Upper lobe of right lung (tissue), 1 donor: Measurements from ENCODE around the gene FHAD1. TPM values are rescaled to one million over a fixed set of nuclear protein-coding genes. Genes with fewer than 3 reads are reported as not detected.
A peak's percentile ranks its signal among the peaks of the same experiment; 100 is the strongest.

Source experiments
- ATAC-seq: fragments of 200-7000 bp; cut with Tn5 transposase; one replicate; pipeline ENCODE4 v1.9.1; 2020; ENCODE audit warnings: mild to moderate bottlenecking, moderate library complexity
- DNase-seq: peaks from one replicate; pipeline ENCODE4 v3.0.0-alpha.2; 2020
- H3K27ac ChIP-seq: fragments of 200-600 bp; one replicate; pipeline ENCODE4 v1.8.0; 2022
- H3K27me3 ChIP-seq: fragments of 200-600 bp; one replicate; pipeline ENCODE4 v1.8.0; 2022; ENCODE audit warnings: mild to moderate bottlenecking
- H3K36me3 ChIP-seq: fragments of 200-600 bp; one replicate; pipeline ENCODE4 v1.8.0; 2022
- H3K4me1 ChIP-seq: fragments of 200-600 bp; one replicate; pipeline ENCODE4 v1.8.0; 2022
- H3K4me3 ChIP-seq: fragments of 200-600 bp; one replicate; pipeline ENCODE4 v1.8.0; 2022; ENCODE audit warnings: mild to moderate bottlenecking
- H3K9me3 ChIP-seq: fragments of 200-600 bp; one replicate; pipeline ENCODE4 v1.8.0; 2022
- intact Hi-C: fragments of 100-400 bp; cut with DNase I; formaldehyde crosslinking; loops from one replicate; pipeline ENCODE4 v1.11.0; 2022
- total RNA-seq: library from RNA; stranded (reverse); fragmentation: NEBNext Ultra II Directional; extraction: Animal tissue kit (Norgen Biotek cat#: 25700); gene quantifications from one replicate; pipeline ENCODE4 v1.2.1, GENCODE V29; 2021
- TF ChIP-seq, protein P1 (sequence below): fragments of 200-600 bp; IDR thresholded peaks from one replicate; pipeline ENCODE4 v1.8.0; 2022; ENCODE audit warnings: antibody characterized with exemption
- donor health status: DM: no; HTN: yes; CAD: no; lungs with severe emphysema.

Gene FHAD1
- total RNA-seq, 1 donor from 2014 or later: 2.4 TPM

DNA sequence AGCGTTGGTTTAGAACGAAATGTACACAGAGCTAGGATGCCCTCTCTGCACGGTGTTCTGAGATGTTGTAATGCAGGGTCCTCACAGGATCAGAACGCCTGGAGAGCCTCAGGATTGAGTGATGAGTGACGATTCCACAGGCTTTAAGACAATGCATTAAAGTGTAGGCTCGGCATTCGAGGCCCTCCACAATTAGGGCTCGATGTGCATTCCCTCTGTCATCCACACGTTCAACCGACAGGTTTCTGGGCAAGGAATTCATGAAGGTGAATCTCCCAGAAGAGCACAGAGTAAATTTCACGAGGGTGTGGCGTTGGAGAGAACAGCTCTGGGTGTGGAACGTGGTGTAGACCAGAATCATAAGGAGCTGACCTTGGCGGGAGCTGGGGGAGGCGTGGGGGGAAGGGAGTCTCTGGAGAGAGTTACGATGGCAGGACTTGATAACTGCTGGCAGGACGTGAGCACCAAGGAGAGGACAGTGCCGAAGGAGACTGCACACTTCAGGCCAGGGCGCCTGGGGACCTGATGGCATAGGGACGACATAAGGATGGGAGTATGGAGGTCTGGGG, 111.6 kb downstream of the FHAD1 start:
- TF ChIP-seq, protein P1, sequence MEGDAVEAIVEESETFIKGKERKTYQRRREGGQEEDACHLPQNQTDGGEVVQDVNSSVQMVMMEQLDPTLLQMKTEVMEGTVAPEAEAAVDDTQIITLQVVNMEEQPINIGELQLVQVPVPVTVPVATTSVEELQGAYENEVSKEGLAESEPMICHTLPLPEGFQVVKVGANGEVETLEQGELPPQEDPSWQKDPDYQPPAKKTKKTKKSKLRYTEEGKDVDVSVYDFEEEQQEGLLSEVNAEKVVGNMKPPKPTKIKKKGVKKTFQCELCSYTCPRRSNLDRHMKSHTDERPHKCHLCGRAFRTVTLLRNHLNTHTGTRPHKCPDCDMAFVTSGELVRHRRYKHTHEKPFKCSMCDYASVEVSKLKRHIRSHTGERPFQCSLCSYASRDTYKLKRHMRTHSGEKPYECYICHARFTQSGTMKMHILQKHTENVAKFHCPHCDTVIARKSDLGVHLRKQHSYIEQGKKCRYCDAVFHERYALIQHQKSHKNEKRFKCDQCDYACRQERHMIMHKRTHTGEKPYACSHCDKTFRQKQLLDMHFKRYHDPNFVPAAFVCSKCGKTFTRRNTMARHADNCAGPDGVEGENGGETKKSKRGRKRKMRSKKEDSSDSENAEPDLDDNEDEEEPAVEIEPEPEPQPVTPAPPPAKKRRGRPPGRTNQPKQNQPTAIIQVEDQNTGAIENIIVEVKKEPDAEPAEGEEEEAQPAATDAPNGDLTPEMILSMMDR: no peak
- intact Hi-C loops: no loop called here
- ATAC-seq (no peak), DNase-seq (no peak)
- Histone ChIP-seq H3K36me3 (no peaks in the 10 kb centered on the region), H3K9me3 (no peaks in the 10 kb centered on the region), H3K27ac (no peak overlapping the region), H3K4me1 (no peaks in the 10 kb centered on the region), H3K27me3 (no peaks in the 10 kb centered on the region), H3K4me3 (no peak overlapping the region)

DNA sequence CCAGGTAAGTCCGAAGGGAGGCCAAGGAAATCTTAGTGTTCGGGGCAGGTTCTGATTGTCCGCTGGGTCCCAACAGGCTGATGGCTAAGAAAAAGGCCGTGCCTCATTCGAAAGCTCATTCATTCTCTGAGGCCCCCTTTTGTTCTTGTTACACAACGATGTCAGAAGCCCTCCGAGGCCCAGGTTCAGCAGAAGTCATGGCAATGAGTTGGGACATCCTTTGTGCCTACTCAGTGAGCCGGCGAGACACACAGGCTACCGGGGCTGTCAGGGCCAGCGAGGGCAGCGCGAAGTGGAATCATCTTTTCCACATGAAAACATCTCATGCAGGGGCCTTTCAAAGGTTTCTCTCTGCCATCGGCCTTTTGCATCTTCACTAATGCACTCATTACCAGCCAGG, 113.7 kb downstream of the FHAD1 start:
- TF ChIP-seq, protein P1: no peak
- ATAC-seq (no peak), DNase-seq (no peak)
- Histone ChIP-seq H3K9me3 (no peaks in the 10 kb centered on the region), H3K27ac (no peak overlapping the region), H3K4me1 (no peaks in the 10 kb centered on the region), H3K36me3 (no peaks in the 10 kb centered on the region), H3K27me3 (no peaks in the 10 kb centered on the region), H3K4me3 (no peak overlapping the region)
- intact Hi-C loops: no loop called here

DNA sequence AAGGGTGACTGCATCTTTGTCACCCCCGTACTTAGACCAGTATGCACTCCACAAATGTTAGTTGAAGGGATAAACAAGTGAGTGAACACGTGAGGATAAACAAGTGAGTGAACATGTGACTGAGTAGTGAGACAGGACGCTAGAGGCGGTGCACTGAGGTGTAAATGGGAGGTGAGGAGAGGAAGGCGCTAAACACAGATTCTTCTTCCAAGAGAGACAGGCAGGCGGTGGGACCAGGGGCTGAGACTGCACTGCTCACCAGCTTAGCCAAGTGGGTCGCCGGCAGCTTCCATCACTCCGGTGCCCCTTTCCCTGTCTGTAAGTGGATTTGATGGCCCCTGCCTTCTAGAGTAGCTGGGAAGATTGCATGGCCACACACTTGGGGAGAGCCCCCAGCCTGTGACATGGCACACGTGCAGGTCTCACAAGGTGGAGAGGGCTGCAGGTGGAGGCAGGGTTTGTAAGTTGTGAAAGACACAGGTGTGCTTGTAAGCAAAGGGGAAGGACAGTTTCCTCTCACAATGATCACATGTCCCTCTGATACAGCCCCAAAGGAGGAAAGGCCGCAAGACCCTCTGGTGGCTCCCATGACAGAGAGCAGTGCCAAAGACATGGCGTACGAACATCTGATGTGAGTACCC, 115.2 kb downstream of the FHAD1 start:
- no peaks in the 10 kb centered on the region for H3K36me3 ChIP-seq
- DNase-seq: no peak
- intact Hi-C loops: no loop called here
- TF ChIP-seq, protein P1: no peak
- H3K27ac ChIP-seq: no peak overlapping the region
- no peaks in the 10 kb centered on the region for H3K9me3 ChIP-seq
- H3K27me3 ChIP-seq: no peaks in the 10 kb centered on the region
- H3K4me1 ChIP-seq: no peaks in the 10 kb centered on the region
- no peak for ATAC-seq
- no peak overlapping the region for H3K4me3 ChIP-seq

DNA sequence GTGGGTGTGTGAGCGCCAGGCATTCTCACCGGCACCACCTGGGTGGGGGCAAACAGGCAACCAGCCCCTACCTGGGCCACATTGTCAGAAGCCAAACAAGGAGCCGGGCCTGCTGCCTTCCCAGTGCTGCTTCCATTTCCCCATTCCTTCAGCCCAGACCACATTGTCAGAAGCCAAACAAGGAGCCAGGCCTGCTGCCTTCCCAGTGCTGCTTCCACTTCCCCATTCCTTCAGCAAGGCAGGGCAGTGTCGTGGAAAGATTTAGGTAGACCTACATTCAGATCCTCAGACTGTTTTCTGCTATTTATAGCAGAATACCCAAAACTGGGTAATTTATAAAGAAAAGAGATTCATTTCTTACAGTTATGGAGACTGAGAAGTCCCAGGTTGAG, 115.7 kb downstream of the FHAD1 start:
- TF ChIP-seq, protein P1: no peak

DNA sequence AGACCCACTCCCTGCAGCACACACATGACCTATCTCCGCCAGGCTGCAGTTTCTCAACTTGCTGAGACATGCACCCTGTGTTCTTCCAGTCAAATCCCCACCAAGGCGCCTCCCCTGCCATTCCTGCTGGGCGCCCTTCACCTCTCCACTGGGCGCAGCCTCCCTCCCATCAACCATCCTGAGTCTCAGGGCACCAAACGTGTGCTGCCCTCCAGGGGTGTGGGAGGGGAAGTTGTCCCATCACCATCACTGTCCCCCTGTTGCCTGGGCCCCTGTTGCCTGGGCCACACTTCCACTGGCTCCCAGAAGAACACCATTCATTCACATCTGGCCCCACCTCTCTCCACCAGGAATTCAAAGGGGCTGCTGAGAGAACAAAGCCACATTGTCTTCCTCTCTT, 117.7 kb downstream of the FHAD1 start:
- ATAC-seq: peak; percentile 39
- no peak overlapping the region for H3K27ac ChIP-seq
- H3K9me3 ChIP-seq: no peaks in the 10 kb centered on the region
- no peaks in the 10 kb centered on the region for H3K4me1 ChIP-seq
- H3K36me3 ChIP-seq: no peaks in the 10 kb centered on the region
- H3K27me3 ChIP-seq: no peaks in the 10 kb centered on the region
- TF ChIP-seq, protein P1: no peak
- no peak overlapping the region for H3K4me3 ChIP-seq
- intact Hi-C loops: no loop called here
- DNase-seq: no peak

More for the DNA sequence above, 115.7 kb downstream of the FHAD1 start:
- no peak overlapping the region for H3K27ac ChIP-seq
- no peak for DNase-seq
- intact Hi-C loops: no loop called here
- H3K9me3 ChIP-seq: no peaks in the 10 kb centered on the region
- peak; percentile 57 for ATAC-seq
- H3K36me3 ChIP-seq: no peaks in the 10 kb centered on the region
- no peaks in the 10 kb centered on the region for H3K4me1 ChIP-seq
- no peak overlapping the region for H3K4me3 ChIP-seq
- H3K27me3 ChIP-seq: no peaks in the 10 kb centered on the region
